Activated naive CD4-positive, alpha-beta T cell treated with anti-CD3 and anti-CD28 coated beads, Interleukin-2, amount 50 U/mL, for 72 hours (primary cell): Measurements from ENCODE around the gene ACTR10. TPM values are rescaled to one million over a fixed set of nuclear protein-coding genes. Genes with fewer than 3 reads are reported as not detected.

Experiments used
- ATAC-seq, 2 donors: fragments of 150-1000 bp; cut with Tn5 transposase; 2 replicates each; pipeline ENCODE4 v1.10.0; 2021; ENCODE audit warnings: mild to moderate bottlenecking in 2 of 2, moderate library complexity in 2 of 2
- DNase-seq, 2 donors: peaks; one replicate each; pipeline ENCODE4 v3.0.0; 2021 to 2022; ENCODE audit warnings: low spot score in 2 of 2
- H3K27ac Mint-ChIP-seq, 2 donors: one replicate each; pipeline ENCODE4 v1.8.0; 2022; ENCODE audit warnings: mild to moderate bottlenecking in 2 of 2, mixed read lengths in 2 of 2
- H3K36me3 Mint-ChIP-seq, 2 donors: one replicate each; pipeline ENCODE4 v1.8.0; 2022; ENCODE audit warnings: mixed read lengths in 2 of 2
- H3K9me3 Mint-ChIP-seq, 2 donors: one replicate each; pipeline ENCODE4 v1.8.0; 2022; ENCODE audit warnings: mixed read lengths in 2 of 2
- total RNA-seq, 2 donors: library from RNA; stranded (reverse); gene quantifications; one replicate each; pipeline ENCODE4 v1.2.3, GENCODE V29; 2022

Gene ACTR10
- total RNA-seq = 10 to 100 TPM; 22.4 to 37.4 TPM

DNA sequence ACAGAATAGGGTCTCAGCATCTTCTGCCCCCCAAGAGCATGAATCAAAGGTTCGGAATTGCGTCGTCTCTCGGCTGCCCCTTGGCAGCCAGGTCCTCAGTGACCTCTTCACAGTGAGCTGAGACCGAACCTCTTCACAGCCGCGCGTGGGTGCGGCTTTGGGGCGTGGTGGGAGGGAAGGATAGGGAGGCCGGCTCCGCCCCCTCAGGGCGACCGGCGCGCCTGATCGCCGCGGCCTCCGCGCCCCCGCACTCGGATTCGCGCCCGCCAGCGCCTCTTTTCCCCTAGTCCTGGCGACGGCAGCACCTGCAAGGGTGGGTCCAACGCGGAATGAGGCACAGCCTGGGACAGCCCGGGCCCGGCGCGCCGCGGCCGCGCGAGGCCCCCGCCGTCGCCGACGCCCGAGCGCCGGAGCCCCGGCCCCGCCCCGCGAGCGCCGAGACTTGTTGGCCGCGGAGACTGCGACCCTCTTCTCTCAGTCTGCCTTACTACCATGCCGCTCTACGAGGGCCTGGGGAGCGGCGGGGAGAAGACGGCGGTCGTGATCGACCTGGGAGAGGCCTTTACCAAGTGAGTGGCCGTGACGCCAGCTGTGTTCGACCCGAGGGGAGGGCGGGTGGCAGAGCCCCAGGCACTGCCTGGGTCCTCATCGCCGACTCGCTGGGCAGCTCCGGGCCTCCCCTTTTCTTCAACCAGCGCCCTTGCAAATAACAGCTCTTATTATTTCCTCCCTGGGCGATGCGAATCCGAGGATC is at the start of gene ACTR10:
TSS of gene ACTR10 (plus strand) at position 424 of the 754 bp plus-strand sequence. CDS start at position 493, 69 bp downstream.
- ATAC-seq = peak; percentile 90 to 93
- peaks cover 0 to 11% of the 10 kb centered on the region in 2 donors for H3K36me3 Mint-ChIP-seq

DNA sequence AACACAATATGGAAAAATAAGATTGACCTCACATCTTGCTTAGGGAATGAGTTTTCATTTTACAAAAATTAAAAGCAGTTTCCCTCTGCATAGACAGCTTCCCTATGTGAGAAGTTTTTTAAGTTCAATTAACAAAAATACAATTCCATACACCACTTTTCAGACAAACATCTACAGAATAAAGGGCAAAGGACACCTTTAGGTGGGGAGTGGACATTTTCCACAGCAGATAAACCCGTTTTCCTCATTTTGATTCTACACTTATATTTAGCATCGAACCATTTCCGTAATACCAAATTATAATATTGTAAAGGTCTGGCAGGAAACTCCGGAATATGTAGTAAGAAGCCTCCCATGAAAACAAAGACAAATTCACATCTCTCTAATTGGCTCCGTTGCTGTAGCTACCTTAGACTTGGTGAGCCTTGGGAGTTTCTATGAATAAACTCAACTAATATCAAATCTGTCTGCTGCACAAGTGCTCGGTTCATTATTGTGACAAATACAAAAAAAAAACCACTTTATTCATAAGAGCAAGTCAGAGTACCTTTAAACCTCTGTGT is 49.6 kb upstream of the ACTR10 start:
- ATAC-seq = no peak
- no peaks in the 10 kb centered on the region for H3K9me3 Mint-ChIP-seq
- no peak overlapping the region for H3K27ac Mint-ChIP-seq
- DNase-seq = no peak
- H3K36me3 Mint-ChIP-seq = peaks cover 0 to 10% of the 10 kb centered on the region in 2 donors

More for the DNA sequence above, at the start of gene ACTR10:
- Mint-ChIP-seq H3K9me3 (no peaks in the 10 kb centered on the region), H3K27ac (peak within 1 kb of the TSS; percentile 96 to 98)
- DNase-seq = peak; percentile 85 to 92

DNA sequence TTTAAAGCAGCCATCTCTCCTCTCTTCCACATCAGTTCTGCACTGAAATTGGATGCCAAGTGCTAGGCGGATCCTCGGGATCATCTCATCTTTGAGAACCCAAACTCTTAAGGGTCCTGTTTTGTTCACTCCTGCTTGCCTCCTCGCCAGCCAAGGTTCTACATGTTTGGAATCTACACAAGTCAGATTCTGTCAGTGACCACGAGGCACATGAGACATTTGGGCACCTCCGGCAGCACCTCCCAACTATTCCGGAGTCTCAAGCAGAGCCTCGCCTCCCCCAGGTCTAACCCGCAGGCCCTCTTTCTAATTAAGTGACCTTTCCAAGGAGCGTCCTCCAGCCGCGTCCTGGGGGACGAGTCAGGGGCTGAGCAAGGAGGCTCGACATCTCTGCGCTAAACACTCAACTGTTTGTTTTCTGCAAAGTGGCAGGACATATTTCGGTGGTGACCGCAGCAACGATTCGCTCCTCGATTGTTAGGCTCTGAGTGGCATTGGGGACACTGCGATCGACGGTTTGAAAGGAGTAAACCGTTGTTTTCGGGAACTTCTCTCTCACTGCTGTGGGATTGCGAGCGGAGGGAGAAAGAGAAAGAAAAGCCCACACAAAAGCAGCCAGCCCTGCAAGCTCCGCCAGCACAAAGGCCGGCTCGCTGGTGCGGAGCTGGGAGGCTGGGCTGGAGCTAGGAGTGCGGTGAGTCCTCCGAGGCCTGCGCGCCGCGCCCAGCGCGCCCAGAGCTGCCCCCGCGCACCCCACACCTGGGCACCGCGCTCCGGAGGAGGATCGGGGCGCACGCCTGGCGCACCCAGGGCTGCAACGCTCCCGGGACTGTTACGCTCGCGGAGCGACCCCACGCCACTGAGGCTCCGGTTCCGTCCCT is 48.6 kb upstream of the ACTR10 start:
- H3K9me3 Mint-ChIP-seq = no peaks in the 10 kb centered on the region
- ATAC-seq = peak; percentile 46 to 54
- no peak for DNase-seq
- H3K27ac Mint-ChIP-seq = no peak overlapping the region
- H3K36me3 Mint-ChIP-seq = peaks cover 0 to 10% of the 10 kb centered on the region in 2 donors

DNA sequence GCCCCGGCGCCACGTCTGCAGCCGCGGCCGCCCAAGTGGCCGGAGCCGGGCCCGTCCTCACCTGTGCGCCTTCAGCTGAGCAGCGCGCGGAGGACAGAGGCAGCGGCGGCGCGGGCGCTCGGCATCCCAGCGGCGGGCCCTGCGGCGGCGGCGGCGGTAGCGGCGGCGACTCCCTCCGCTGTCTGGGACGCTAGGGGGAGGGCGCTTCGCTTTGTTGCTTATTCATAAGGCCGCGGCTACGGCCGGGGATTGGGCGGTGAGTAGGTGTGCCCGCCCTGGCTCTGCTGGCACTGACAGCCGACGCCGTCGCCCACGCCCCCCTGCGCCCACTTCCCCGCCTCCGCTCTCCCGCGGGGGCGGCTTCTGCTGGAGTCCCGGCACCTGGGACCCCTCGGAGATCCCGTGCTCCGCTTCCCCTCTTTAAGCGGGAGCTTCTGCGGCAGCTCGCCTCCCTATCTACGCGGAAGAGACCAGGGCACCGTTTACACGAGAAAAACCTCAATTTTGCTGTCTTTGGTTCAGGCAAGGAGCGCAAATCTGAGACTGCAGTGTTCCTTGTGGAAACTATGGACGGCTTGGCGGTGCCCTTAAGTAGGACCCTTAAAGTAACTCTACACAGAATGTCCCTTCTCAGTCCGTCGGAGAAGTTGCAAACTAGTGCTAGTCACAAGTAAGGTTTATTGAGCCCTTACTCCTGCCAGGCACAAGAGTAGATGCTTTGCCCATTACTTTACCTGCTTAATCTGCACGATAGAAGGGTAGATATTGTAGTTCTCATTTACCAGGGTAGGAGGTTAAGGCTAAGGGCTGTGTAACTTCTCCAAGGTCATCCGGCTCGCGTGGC is 47.7 kb upstream of the ACTR10 start, which contains the start of gene ARMH4:
TSS of gene ARMH4 (minus strand) at position 200 of the 844 bp plus-strand sequence. CDS start 12,855 bp downstream, outside the sequence.
- H3K9me3 Mint-ChIP-seq = no peaks in the 10 kb centered on the region
- H3K36me3 Mint-ChIP-seq = peaks cover 0 to 10% of the 10 kb centered on the region in 2 donors
- no peak within 1 kb of the TSS for H3K27ac Mint-ChIP-seq
- DNase-seq = peak in 1 of 2 donors; percentile 66
- peak; percentile 89 to 96 for ATAC-seq

DNA sequence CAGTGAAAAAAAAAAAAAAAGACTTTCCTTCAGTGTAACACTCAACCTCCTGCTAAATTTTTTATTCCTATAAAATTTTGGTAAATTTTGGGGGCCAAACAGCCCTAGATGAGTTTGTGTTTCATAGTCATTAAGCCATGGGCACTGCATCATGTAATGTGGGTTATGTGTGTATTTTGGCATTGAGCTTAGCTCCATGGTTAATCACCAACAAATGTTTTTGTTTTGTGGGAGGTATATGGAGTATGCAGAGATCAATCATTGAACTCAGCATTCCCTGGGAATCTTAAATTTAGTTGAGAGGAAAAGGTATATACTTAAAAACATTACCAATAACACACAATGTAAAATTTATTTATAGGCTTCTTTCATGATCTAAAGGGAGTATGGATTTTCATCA is 39.4 kb upstream of the ACTR10 start:
- Mint-ChIP-seq H3K9me3 (no peaks in the 10 kb centered on the region), H3K36me3 (no peaks in the 10 kb centered on the region), H3K27ac (no peak overlapping the region)
- ATAC-seq (no peak), DNase-seq (no peak)

DNA sequence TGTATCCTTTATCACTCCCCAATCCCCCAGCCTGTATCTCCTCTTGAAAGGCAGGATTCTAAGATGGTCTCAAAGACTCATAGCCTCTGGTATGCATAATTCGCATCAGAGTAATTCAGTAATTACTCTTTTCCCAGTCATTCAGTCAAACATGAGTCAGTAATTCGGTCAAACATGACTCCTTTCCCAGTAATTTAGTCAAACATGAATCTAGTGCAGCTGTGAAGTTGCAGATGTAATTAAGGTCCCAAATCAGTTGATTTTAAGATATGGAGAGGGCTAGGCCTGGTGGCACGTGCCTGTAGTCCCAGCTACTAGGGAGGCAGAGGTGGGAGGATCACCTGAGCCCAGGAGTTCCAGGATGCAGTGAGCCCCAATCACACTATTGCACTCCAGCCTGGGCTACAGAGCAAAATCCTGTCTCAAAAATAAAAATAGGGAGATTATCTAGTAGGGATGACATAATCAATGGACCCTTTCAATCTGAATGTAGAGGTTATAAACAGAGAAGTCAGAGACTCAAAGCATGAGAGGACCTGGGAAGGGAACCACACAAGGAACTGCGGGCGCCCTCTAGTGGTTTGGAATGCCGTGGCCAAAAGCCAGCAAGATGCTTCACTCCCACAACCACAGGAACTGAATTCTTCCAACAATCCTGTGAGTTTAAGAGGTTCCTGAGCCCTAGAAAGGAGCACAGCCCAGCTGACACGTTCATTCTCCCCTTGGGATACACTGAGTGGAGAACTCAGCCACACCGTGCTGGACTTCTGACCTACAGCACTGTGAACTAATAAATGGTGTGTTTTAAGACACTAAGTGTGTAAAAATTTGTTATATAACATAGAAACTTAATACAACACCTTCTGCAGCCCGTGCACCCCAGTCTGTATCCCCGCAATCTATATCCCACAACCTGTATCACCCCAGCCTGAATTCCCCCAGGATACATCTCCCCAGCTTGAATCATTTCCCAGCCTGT is 33.7 kb upstream of the ACTR10 start:
- peak; percentile 77 for ATAC-seq
- Mint-ChIP-seq H3K9me3 (no peaks in the 10 kb centered on the region), H3K27ac (no peak overlapping the region), H3K36me3 (no peaks in the 10 kb centered on the region)
- peak; percentile 58 to 78 for DNase-seq

DNA sequence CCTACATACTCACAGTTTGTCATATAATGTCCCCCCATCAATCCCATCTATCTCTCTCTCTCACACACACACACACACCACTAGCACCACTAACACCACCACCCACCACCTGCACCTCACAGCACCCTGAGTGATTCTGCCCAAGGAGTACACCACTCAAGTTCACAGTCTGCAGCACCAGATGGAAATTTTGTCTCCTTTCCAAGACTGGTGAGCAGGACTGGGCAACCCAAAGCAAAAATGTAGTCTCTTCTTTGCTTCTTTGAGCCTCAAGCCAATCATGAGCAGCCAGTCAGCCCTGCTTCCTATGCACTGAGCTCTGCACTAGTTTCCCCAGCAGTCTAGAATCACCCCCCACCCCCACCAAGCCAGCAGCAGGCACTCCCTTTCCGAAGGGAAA is 32.9 kb upstream of the ACTR10 start:
- DNase-seq = no peak
- no peaks in the 10 kb centered on the region for H3K36me3 Mint-ChIP-seq

DNA sequence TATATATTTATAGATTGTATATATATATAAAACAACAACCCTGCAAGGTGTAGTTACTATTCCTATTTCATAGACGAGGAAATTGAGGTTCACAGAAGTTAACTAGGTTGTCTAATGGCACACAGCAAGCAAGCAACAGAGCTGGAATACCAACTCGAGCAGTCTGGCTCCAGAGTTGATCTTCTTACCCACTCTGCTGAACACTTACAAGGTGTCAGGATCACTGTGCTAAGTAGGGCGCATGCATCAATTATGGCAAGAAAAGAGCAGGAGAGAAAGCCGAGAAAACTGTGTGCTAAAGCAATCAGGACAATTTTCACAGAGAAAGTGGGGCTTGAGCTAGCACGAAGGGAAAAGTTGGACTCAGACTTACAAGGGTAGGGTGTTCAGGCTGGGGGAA is 32.1 kb upstream of the ACTR10 start:
- ATAC-seq = no peak
- Mint-ChIP-seq H3K36me3 (no peaks in the 10 kb centered on the region), H3K27ac (no peak overlapping the region), H3K9me3 (no peaks in the 10 kb centered on the region)
- no peak for DNase-seq

More for the DNA sequence above, 32.9 kb upstream of the ACTR10 start:
- no peak for ATAC-seq
- Mint-ChIP-seq H3K27ac (no peak overlapping the region), H3K9me3 (no peaks in the 10 kb centered on the region)

DNA sequence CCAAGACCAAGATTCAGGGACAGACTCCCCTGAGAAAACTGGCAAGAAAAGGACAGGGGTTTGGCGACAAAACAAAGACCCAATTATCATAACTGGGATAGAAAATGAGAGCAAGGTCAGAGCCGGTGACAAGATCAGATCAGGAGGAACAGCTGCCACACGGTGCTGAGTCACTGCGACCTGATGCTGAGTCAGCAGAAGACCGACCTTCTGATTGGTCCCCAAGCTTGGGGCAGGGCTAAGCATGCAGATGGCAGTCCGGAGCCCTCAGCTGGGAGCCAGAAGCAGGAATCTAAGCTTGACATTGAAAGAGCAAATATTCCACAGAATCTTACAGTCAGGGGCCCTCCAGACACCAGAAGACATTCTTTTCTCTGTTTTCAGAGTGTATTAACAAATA is 28.9 kb upstream of the ACTR10 start:
- H3K27ac Mint-ChIP-seq = peak overlapping the region in 1 of 2 donors; percentile 16

DNA sequence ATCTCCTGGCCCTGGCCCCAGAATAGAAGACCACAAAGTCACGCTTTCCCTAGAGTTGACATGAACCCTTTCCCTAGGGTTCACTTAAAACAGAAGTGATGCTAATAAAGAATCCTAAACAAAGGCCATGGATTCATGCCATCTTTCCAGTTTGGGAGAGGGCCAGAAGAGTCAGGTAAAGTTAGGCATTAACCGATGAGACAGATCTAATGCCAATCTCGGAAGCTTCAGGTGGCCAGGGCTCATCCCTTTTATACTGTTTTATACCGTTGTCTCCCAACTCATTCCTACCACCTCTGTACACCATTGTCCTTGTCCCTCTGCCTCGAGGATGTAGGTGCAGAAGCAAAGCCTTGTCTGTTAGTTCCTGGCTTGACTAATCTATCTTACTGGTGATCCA is 22.8 kb upstream of the ACTR10 start:
- no peak for ATAC-seq
- no peak for DNase-seq
- Mint-ChIP-seq H3K27ac (no peak overlapping the region), H3K9me3 (no peaks in the 10 kb centered on the region), H3K36me3 (no peaks in the 10 kb centered on the region)

More for the DNA sequence above, 28.9 kb upstream of the ACTR10 start:
- peak; percentile 70 to 83 for ATAC-seq
- Mint-ChIP-seq H3K9me3 (no peaks in the 10 kb centered on the region), H3K36me3 (no peaks in the 10 kb centered on the region)
- DNase-seq = peak in 1 of 2 donors; percentile 21

DNA sequence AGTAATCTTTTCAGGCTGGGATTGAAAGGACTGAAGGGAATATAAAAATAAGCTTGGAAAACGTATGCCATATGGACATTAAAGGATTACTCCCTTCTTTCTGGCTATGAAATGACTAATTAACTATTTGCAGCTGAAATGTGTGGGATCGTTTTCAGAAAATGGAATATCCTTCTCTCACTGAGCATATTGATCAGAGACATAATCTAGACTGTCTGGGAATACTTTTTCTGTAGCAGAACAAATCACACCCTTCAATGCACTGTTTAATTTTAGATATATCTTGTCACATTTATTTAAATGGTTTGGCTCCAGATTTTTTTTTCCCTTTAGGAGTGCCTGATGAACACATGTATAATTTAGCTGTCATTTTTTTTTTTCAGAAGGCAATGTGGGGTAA is 10.8 kb upstream of the ACTR10 start:
- Mint-ChIP-seq H3K9me3 (no peaks in the 10 kb centered on the region), H3K27ac (no peak overlapping the region), H3K36me3 (no peaks in the 10 kb centered on the region)
- ATAC-seq = no peak
- DNase-seq = no peak

DNA sequence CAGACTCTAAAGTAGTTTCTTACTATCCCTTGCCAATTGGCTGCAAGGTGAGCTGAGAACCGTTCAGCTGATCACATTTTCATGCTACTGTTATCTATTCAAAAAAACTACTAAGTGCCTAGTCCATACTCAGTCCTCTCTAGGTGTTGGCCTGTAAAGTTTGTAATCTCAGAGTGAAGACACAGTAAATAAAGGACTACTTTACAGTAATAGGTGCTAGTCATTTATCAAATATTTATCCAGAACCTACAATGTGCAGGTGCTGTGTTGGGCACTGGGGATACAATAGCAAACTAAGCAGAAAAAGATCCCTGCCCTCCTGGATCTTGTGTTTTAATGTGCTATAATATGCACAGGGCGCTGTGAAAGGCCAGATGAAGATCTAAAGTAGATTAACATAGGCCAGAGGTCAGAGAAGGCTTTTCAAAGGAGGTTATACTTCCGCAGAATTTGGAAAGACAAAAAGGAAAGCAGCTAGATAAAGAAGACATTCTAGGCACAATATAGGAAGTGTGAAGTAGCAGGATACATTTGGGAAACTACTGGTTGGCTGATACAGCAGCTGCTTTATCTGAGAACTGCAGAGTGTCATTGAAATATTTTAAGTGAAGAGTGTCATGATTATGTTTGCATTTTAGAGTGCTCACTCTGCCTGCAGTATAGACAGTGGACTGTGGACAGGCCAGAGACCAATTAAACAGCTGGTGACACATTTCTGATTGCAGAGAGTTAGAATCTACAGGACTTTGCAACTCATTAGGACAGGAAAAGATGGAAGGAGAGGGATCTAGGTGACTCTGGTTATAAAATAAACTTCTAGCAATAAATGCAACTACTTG is 8.0 kb upstream of the ACTR10 start:
- DNase-seq (no peak), ATAC-seq (no peak)
- Mint-ChIP-seq H3K27ac (no peak overlapping the region), H3K36me3 (no peaks in the 10 kb centered on the region), H3K9me3 (no peaks in the 10 kb centered on the region)

DNA sequence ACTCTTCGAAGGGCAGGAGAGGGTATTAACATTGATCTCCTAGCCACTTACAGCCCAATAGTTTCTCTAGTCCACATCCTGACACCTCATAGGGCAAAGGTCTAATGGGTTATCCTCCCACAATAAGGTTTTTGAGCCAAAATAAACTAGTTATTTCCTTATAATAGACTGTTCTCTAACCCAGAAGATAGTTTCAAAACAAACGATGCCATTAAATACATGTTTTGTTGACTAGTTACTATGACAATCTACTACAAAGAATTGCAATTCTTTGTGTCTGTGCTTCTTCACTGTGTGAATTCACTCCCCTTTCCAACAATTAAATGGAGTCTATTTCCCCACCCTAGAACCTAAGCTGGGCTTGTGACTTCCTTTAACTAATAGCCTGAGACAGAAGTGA is 6.4 kb upstream of the ACTR10 start:
- ATAC-seq (no peak), DNase-seq (no peak)
- Mint-ChIP-seq H3K36me3 (no peaks in the 10 kb centered on the region), H3K9me3 (no peaks in the 10 kb centered on the region), H3K27ac (no peak overlapping the region)

DNA sequence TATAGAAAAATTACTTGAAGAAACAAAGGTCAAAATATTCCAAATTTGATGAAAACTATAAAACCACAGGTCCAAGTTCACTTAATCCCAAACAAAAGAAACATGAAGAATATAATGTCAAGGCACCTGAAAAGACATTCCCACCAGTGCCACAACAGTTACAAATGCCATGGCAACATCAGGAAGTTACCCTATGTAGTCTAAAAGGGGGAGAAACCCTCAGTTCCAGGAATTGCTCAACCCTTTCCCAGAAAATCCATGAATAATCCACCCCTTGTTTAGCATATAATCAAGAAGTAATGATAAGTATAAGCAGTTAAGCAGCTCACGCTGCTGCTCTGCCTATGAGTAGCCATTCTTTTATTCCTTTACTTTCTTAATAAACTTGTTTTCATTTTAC is 3.8 kb upstream of the ACTR10 start:
- Mint-ChIP-seq H3K36me3 (peaks cover 0 to 11% of the 10 kb centered on the region in 2 donors), H3K9me3 (no peaks in the 10 kb centered on the region), H3K27ac (no peak overlapping the region)
- no peak for DNase-seq
- ATAC-seq = no peak
